ENCODE data around the gene KREMEN1. TPM values are rescaled to one million over a fixed set of nuclear protein-coding genes. Genes with fewer than 3 reads are reported as not detected.

Gene KREMEN1
- total RNA-seq, 1 experiment from 2014 or later, result 5.8 TPM

GRCh38 chr22:29032014-29032475 lies 40.8 kb upstream of the KREMEN1 start (continued):
- TF ChIP-seq ZNF425 (CRISPR knock-in tag; conservative IDR thresholded peaks at IDR 0.05), result no peak
- no peak for TF ChIP-seq GTF2I (CRISPR knock-in tag; conservative IDR thresholded peaks at IDR 0.05)
- TF ChIP-seq MYBL2 (CRISPR knock-in tag; IDR thresholded peaks at IDR 0.05), result no peak
- no peak for TF ChIP-seq HMGA2 (CRISPR knock-in tag; IDR thresholded peaks at IDR 0.05)
- TF ChIP-seq ESRRA (CRISPR knock-in tag; IDR thresholded peaks at IDR 0.05; ENCODE audit: borderline replicate concordance), result no peak
- TF ChIP-seq MXD4 (CRISPR knock-in tag; IDR thresholded peaks at IDR 0.05; ENCODE audit: borderline replicate concordance), result no peak
- no peak for TF ChIP-seq ETV6 (CRISPR knock-in tag; IDR thresholded peaks at IDR 0.05)

- H3K36me3 Mint-ChIP-seq, result no peaks in the 10 kb centered on the region
- ChIA-PET CTCF (interaction anchor here (1.4 to 3.2 kb wide), 2 partner anchors 8 to 177 kb away, joined by 4 to 34 read pairs; no protein-coding TSS in a partner anchor), POLR2A (interaction anchor here (1.5 to 2.3 kb wide), 2 partner anchors 27 to 149 kb away, joined by 3 to 8 read pairs; partner anchors contain the start of gene ZNRF3)
- H3K4me3 Mint-ChIP-seq, result no peak overlapping the region
- no peak for DNase-seq (ENCODE audit: low spot score)
- no peak overlapping the region for H3K27ac Mint-ChIP-seq
- ATAC-seq, result no peak
- TF ChIP-seq NR3C1 (CRISPR knock-in tag; conservative IDR thresholded peaks at IDR 0.05; ENCODE audit: low read depth), result no peak
- no peak for TF ChIP-seq ZNF317 (CRISPR knock-in tag; IDR thresholded peaks at IDR 0.05; ENCODE audit: borderline replicate concordance, low read depth)
- no peak for TF ChIP-seq MXD4 (CRISPR knock-in tag; IDR thresholded peaks at IDR 0.05; ENCODE audit: borderline replicate concordance)
- no peak for TF ChIP-seq TEAD1 (CRISPR knock-in tag; IDR thresholded peaks at IDR 0.05)
- TF ChIP-seq TEAD4 (CRISPR knock-in tag; IDR thresholded peaks at IDR 0.05), result no peak
- TF ChIP-seq NFE2L1 (CRISPR knock-in tag; IDR thresholded peaks at IDR 0.05), result no peak
- TF ChIP-seq E2F1 (CRISPR knock-in tag; IDR thresholded peaks at IDR 0.05), result no peak
- TF ChIP-seq ZNF396 (CRISPR knock-in tag; IDR thresholded peaks at IDR 0.05; ENCODE audit: borderline replicate concordance), result no peak
- TF ChIP-seq OVOL2 (CRISPR knock-in tag; IDR thresholded peaks at IDR 0.05; ENCODE audit: borderline replicate concordance), result no peak
- TF ChIP-seq AFF4 (CRISPR knock-in tag; IDR thresholded peaks at IDR 0.05; ENCODE audit: borderline replicate concordance), result no peak
- no peak for TF ChIP-seq ZNF532 (CRISPR knock-in tag; IDR thresholded peaks at IDR 0.05; ENCODE audit: borderline replicate concordance)
- TF ChIP-seq ZNF423 (CRISPR knock-in tag; IDR thresholded peaks at IDR 0.05), result no peak
- no peak for TF ChIP-seq CBFB (CRISPR knock-in tag; IDR thresholded peaks at IDR 0.05; ENCODE audit: low read depth)
- no peaks in the 10 kb centered on the region for H3K9me3 Mint-ChIP-seq
- no peaks in the 10 kb centered on the region for H3K27me3 Mint-ChIP-seq (ENCODE audit: low read depth)
- peaks cover 39% of the 10 kb centered on the region for H3K4me1 Mint-ChIP-seq
These were observed 40.3 kb upstream of the KREMEN1 start for GRCh38 chr22:29032584-29032983.

All from WTC11 (cell line).